Astrocyte (in vitro differentiated cells and primary cell): Measurements from ENCODE around the gene WDR27. TPM values are rescaled to one million over a fixed set of nuclear protein-coding genes. Genes with fewer than 3 reads are reported as not detected.

Experiments
- DNase-seq: peaks from one replicate; pipeline ENCODE4 v3.0.0-alpha.2; 2010; ENCODE audit warnings: low read depth
- FAIRE-seq: peaks from 2 replicates; lab custom pipeline; 2011; peaks lifted over from hg19 to GRCh38; lab: Jason Lieb, UNC
- H2AFZ ChIP-seq: 2 replicates; pipeline ENCODE4 v1.6.0; 2012; ENCODE audit warnings: low read depth, low read length, inconsistent platforms
- H3K27ac ChIP-seq: 2 replicates; pipeline ENCODE4 v1.5.1; 2011; ENCODE audit warnings: low read depth, low read length, inconsistent platforms
- H3K27me3 ChIP-seq: 2 replicates; pipeline ENCODE4 v1.6.0; 2011; ENCODE audit warnings: low read length, inconsistent platforms; ENCODE audit not compliant: insufficient read depth
- H3K36me3 ChIP-seq: 2 replicates; pipeline ENCODE4 v1.5.1; 2011; ENCODE audit warnings: low read length, inconsistent platforms; ENCODE audit not compliant: insufficient read depth
- H3K4me1 ChIP-seq: 2 replicates; pipeline ENCODE4 v1.5.1; 2011; ENCODE audit warnings: low read length, inconsistent platforms; ENCODE audit not compliant: insufficient read depth
- H3K4me2 ChIP-seq: 2 replicates; pipeline ENCODE4 v1.6.0; 2012; ENCODE audit warnings: low read length, inconsistent platforms
- H3K4me3 ChIP-seq: 2 replicates; pipeline ENCODE4 v1.5.1; 2011; ENCODE audit warnings: low read depth, mild to moderate bottlenecking, low read length, inconsistent platforms; ENCODE audit not compliant: insufficient read depth
- H3K79me2 ChIP-seq: 2 replicates; pipeline ENCODE4 v1.6.0; 2012; ENCODE audit warnings: mild to moderate bottlenecking, low read length, inconsistent platforms; ENCODE audit not compliant: insufficient read depth
- H3K9ac ChIP-seq: 2 replicates; pipeline ENCODE4 v1.6.0; 2012; ENCODE audit warnings: mild to moderate bottlenecking, low read length, inconsistent platforms
- H3K9me3 ChIP-seq: 2 replicates; pipeline ENCODE4 v1.5.1; 2012; ENCODE audit warnings: low read depth, mild to moderate bottlenecking, low read length, inconsistent platforms; ENCODE audit not compliant: insufficient read depth
- H4K20me1 ChIP-seq: 2 replicates; pipeline ENCODE4 v1.6.0; 2012; ENCODE audit warnings: low read length, inconsistent platforms; ENCODE audit not compliant: insufficient read depth
- H3K27ac Mint-ChIP-seq: one replicate; pipeline ENCODE4 v1.8.0; 2021; ENCODE audit warnings: mild to moderate bottlenecking, mixed read lengths; ENCODE audit not compliant: unreplicated experiment
- H3K27me3 Mint-ChIP-seq: one replicate; pipeline ENCODE4 v1.8.0; 2021; ENCODE audit warnings: low read depth, mixed read lengths; ENCODE audit not compliant: unreplicated experiment
- H3K36me3 Mint-ChIP-seq: one replicate; pipeline ENCODE4 v1.8.0; 2021; ENCODE audit warnings: low read depth, mixed read lengths; ENCODE audit not compliant: unreplicated experiment
- H3K4me1 Mint-ChIP-seq: one replicate; pipeline ENCODE4 v1.8.0; 2021; ENCODE audit warnings: low read depth, mixed read lengths; ENCODE audit not compliant: unreplicated experiment
- H3K4me3 Mint-ChIP-seq: one replicate; pipeline ENCODE4 v1.8.0; 2021; ENCODE audit warnings: mild to moderate bottlenecking, moderate library complexity, mixed read lengths; ENCODE audit not compliant: unreplicated experiment
- H3K9me3 Mint-ChIP-seq: one replicate; pipeline ENCODE4 v1.8.0; 2021; ENCODE audit warnings: mild to moderate bottlenecking, mixed read lengths; ENCODE audit not compliant: unreplicated experiment
- CTCF ChIP-seq: IDR thresholded peaks from 2 replicates; pipeline ENCODE4 v1.5.1; 2011; ENCODE audit warnings: low read depth, mild to moderate bottlenecking, inconsistent platforms, low read length, moderate library complexity; ENCODE audit not compliant: insufficient read depth
- EZH2 ChIP-seq: IDR thresholded peaks from 2 replicates; pipeline ENCODE4 v1.6.1; 2012; ENCODE audit warnings: mild to moderate bottlenecking, low read length, inconsistent platforms; ENCODE audit not compliant: insufficient read depth
- total RNA-seq: library from RNA; stranded (reverse); gene quantifications from 2 replicates; pipeline ENCODE4 v1.2.1, GENCODE V29; 2021

WDR27 gene
- total RNA-seq, 1 donor from 2014 or later = 31.2 TPM

- no peak overlapping the region for H3K27ac ChIP-seq
- no peaks in the 10 kb centered on the region for H3K9me3 ChIP-seq
- no peak for FAIRE-seq
- H3K79me2 ChIP-seq = no peaks in the 10 kb centered on the region
- no peak overlapping the region for H3K4me3 ChIP-seq
- Mint-ChIP-seq H3K27me3 (no peaks in the 10 kb centered on the region), H3K4me1 (no peaks in the 10 kb centered on the region), H3K36me3 (peaks cover 7% of the 10 kb centered on the region), H3K4me3 (no peak overlapping the region), H3K9me3 (no peaks in the 10 kb centered on the region), H3K27ac (no peak overlapping the region)
- no peaks in the 10 kb centered on the region for H4K20me1 ChIP-seq
- H3K36me3 ChIP-seq = no peaks in the 10 kb centered on the region
- H3K9ac ChIP-seq = no peak overlapping the region
- DNase-seq = no peak
- no peaks in the 10 kb centered on the region for H3K27me3 ChIP-seq
- no peak for TF ChIP-seq CTCF
- no peak for TF ChIP-seq EZH2
- no peaks in the 10 kb centered on the region for H3K4me1 ChIP-seq
- H2AFZ ChIP-seq = no peak overlapping the region
- H3K4me2 ChIP-seq = no peak overlapping the region
Observed at GRCh38 chr6:169643521-169643920, 58.3 kb downstream of the WDR27 start.

GRCh38 chr6:169642455-169642854 lies 59.4 kb downstream of the WDR27 start:
- Mint-ChIP-seq H3K4me3 (no peak overlapping the region), H3K9me3 (no peaks in the 10 kb centered on the region), H3K36me3 (peaks cover 7% of the 10 kb centered on the region), H3K27ac (no peak overlapping the region), H3K4me1 (no peaks in the 10 kb centered on the region), H3K27me3 (no peaks in the 10 kb centered on the region)
- Histone ChIP-seq H3K27me3 (no peaks in the 10 kb centered on the region), H3K9me3 (no peaks in the 10 kb centered on the region), H3K79me2 (no peaks in the 10 kb centered on the region), H3K9ac (no peak overlapping the region), H3K36me3 (no peaks in the 10 kb centered on the region), H3K4me3 (no peak overlapping the region), H3K27ac (no peak overlapping the region), H3K4me2 (no peak overlapping the region), H2AFZ (no peak overlapping the region), H3K4me1 (no peaks in the 10 kb centered on the region), H4K20me1 (no peaks in the 10 kb centered on the region)
- FAIRE-seq (no peak), DNase-seq (no peak)
- TF ChIP-seq EZH2 (no peak), CTCF (no peak)

- TF ChIP-seq EZH2 (no peak), CTCF (no peak)
- H3K36me3 Mint-ChIP-seq = peaks cover 4% of the 10 kb centered on the region
- H3K36me3 ChIP-seq = no peaks in the 10 kb centered on the region
- no peaks in the 10 kb centered on the region for H3K27me3 ChIP-seq
- no peak overlapping the region for H3K4me3 Mint-ChIP-seq
- H3K4me3 ChIP-seq = no peak overlapping the region
- no peaks in the 10 kb centered on the region for H4K20me1 ChIP-seq
- no peak for DNase-seq
- H3K27ac Mint-ChIP-seq = no peak overlapping the region
- no peak overlapping the region for H3K9ac ChIP-seq
- H3K27ac ChIP-seq = no peak overlapping the region
- no peaks in the 10 kb centered on the region for H3K4me1 Mint-ChIP-seq
- H3K9me3 Mint-ChIP-seq = no peaks in the 10 kb centered on the region
- no peaks in the 10 kb centered on the region for H3K27me3 Mint-ChIP-seq
- H2AFZ ChIP-seq = no peak overlapping the region
- H3K4me1 ChIP-seq = no peaks in the 10 kb centered on the region
- no peak for FAIRE-seq
- no peaks in the 10 kb centered on the region for H3K9me3 ChIP-seq
- no peaks in the 10 kb centered on the region for H3K79me2 ChIP-seq
- H3K4me2 ChIP-seq = no peak overlapping the region
Observed at GRCh38 chr6:169641461-169642085, 60.3 kb downstream of the WDR27 start.
